Measurements from ENCODE around the gene MYO5A. TPM values are rescaled to one million over a fixed set of nuclear protein-coding genes. Genes with fewer than 3 reads are reported as not detected.

MYO5A gene
- total and polyA plus RNA-seq, 10 of the 15 experiments (the other 5 are each of a cell fraction or from before 2014, with no cell fraction given) = 4.2 to 42.9 (median 31.1) TPM

DNA sequence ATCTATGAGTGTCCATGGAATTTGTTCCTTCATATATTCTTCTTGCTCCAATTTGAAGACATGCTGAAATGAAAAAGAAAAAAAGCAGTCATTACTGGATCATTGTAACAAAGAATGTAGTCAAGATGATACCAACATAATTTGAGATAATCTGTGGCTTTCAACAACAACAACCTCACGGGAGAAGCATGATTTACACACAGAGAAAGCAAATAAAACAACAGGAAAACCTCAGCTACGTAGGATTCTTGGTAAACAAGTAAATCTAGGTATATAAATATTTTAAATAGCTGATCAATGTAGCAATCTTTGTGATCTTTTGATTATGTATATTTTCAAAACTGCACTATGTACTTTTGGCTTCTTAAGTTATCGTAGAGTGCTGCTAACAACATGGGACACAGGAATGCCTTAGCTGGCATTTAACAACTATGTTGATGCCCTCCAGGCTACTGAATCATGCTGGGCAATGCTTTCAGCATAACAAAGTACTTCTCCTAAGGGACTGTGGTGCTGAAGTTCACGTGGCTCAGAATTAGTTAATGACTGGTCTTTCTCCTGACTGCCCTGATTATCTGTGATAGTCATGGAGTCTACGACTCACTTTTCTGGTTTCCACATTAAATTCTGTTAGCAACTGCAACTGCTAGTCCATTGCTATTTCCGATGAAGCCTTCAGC is 136.5 kb downstream of the MYO5A start:
- H3K9me3 ChIP-seq (replicated peaks; ENCODE audit: control insufficient read depth, insufficient read depth, low read length) = no peaks in the 10 kb centered on the region
- H3K27ac ChIP-seq (ENCODE audit: control insufficient read depth, insufficient read depth) = no peak overlapping the region
- POLR2A ChIA-PET = interaction anchor here (0.6 kb wide), 1 partner anchor 183 kb away, joined by 3 read pairs; no protein-coding TSS in a partner anchor
- SMC1A ChIA-PET (ENCODE audit: uncharacterized antibody, unreplicated experiment) = interaction anchor here (0.6 to 2.2 kb wide), 3 partner anchors 9 to 170 kb away, joined by 4 to 6 read pairs (median 5); no protein-coding TSS in a partner anchor
- no peak for DNase-seq (ENCODE audit: low read depth, low spot score)
- no peak overlapping the region for H2AFZ ChIP-seq (ENCODE audit: control insufficient read depth, low read depth, low read length)
- 89% methylated on average over 6 of the region's 6 CpGs for WGBS (ENCODE audit: insufficient coverage, insufficient replicate concordance, low lambda C conversion rate, missing lambda C conversion rate)
- no peak overlapping the region for H3K4me2 ChIP-seq (ENCODE audit: control insufficient read depth, insufficient read depth)
- no TSS peak for BruUV-seq (replicated peaks)
- H3K4me1 ChIP-seq (ENCODE audit: control insufficient read depth, insufficient read depth, low read length) = peaks cover 7% of the 10 kb centered on the region
- no peaks in the 10 kb centered on the region for H4K20me1 ChIP-seq (ENCODE audit: control insufficient read depth, insufficient read depth)
- RAD21 ChIA-PET (ENCODE audit: unreplicated experiment) = no interaction called here
- intact Hi-C loops (cut with micrococcal nuclease; ENCODE audit: unreplicated experiment) = no loop called here
- in situ Hi-C loops (cut with MboI) = no loop called here
- no peaks in the 10 kb centered on the region for H3K79me2 ChIP-seq (ENCODE audit: control insufficient read depth, insufficient read depth, low read length)
- peaks cover under 1 to 3% of the 10 kb centered on the region in 2 experiments; a peak in 2 of 4 replicates for H3K36me3 ChIP-seq (ENCODE audit: control insufficient read depth in 2 of 2, insufficient read depth in 2 of 2, low read length in 1 of 2)
- H3K27me3 ChIP-seq (replicated peaks in 1 of 2; ENCODE audit: control insufficient read depth in 2 of 2, insufficient read depth in 2 of 2, low read length in 1 of 2) = no peaks in the 10 kb centered on the region
- CTCF ChIA-PET = interaction anchor here (1.7 to 2.2 kb wide), 2 partner anchors 10 to 16 kb away, joined by 4 read pairs; no protein-coding TSS in a partner anchor
- TF ChIP-seq MYC (IDR thresholded peaks at IDR 0.05; ENCODE audit: insufficient read depth, insufficient read length, insufficient replicate concordance, low read length, severe bottlenecking) = no peak
- TF ChIP-seq SMARCA5 (IDR thresholded peaks at IDR 0.05) = no peak
- TF ChIP-seq, protein P1, sequence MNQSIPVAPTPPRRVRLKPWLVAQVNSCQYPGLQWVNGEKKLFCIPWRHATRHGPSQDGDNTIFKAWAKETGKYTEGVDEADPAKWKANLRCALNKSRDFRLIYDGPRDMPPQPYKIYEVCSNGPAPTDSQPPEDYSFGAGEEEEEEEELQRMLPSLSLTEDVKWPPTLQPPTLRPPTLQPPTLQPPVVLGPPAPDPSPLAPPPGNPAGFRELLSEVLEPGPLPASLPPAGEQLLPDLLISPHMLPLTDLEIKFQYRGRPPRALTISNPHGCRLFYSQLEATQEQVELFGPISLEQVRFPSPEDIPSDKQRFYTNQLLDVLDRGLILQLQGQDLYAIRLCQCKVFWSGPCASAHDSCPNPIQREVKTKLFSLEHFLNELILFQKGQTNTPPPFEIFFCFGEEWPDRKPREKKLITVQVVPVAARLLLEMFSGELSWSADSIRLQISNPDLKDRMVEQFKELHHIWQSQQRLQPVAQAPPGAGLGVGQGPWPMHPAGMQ (IDR thresholded peaks at IDR 0.05; ENCODE audit: borderline replicate concordance) = no peak
- TF ChIP-seq BCL11A (IDR thresholded peaks at IDR 0.05; ENCODE audit: low read depth, low read length) = no peak
- no peak for TF ChIP-seq KDM1A (IDR thresholded peaks at IDR 0.05; ENCODE audit: borderline replicate concordance)
- TF ChIP-seq, protein P2, sequence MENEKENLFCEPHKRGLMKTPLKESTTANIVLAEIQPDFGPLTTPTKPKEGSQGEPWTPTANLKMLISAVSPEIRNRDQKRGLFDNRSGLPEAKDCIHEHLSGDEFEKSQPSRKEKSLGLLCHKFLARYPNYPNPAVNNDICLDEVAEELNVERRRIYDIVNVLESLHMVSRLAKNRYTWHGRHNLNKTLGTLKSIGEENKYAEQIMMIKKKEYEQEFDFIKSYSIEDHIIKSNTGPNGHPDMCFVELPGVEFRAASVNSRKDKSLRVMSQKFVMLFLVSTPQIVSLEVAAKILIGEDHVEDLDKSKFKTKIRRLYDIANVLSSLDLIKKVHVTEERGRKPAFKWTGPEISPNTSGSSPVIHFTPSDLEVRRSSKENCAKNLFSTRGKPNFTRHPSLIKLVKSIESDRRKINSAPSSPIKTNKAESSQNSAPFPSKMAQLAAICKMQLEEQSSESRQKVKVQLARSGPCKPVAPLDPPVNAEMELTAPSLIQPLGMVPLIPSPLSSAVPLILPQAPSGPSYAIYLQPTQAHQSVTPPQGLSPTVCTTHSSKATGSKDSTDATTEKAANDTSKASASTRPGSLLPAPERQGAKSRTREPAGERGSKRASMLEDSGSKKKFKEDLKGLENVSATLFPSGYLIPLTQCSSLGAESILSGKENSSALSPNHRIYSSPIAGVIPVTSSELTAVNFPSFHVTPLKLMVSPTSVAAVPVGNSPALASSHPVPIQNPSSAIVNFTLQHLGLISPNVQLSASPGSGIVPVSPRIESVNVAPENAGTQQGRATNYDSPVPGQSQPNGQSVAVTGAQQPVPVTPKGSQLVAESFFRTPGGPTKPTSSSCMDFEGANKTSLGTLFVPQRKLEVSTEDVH (IDR thresholded peaks at IDR 0.05; ENCODE audit: low read depth, partially characterized antibody) = no peak
- TF ChIP-seq CBX3 (IDR thresholded peaks at IDR 0.05; ENCODE audit: borderline replicate concordance, low read depth) = no peak
- TF ChIP-seq ZNF384 (IDR thresholded peaks at IDR 0.05; ENCODE audit: borderline replicate concordance, low read depth, low read length) = no peak
- TF ChIP-seq, protein P3, sequence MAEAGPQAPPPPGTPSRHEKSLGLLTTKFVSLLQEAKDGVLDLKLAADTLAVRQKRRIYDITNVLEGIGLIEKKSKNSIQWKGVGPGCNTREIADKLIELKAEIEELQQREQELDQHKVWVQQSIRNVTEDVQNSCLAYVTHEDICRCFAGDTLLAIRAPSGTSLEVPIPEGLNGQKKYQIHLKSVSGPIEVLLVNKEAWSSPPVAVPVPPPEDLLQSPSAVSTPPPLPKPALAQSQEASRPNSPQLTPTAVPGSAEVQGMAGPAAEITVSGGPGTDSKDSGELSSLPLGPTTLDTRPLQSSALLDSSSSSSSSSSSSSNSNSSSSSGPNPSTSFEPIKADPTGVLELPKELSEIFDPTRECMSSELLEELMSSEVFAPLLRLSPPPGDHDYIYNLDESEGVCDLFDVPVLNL (IDR thresholded peaks at IDR 0.05; ENCODE audit: low read depth, low read length) = no peak
- TF ChIP-seq HDGF (IDR thresholded peaks at IDR 0.05) = no peak
- FAIRE-seq = no peak
- no peak overlapping the region for H3K9ac ChIP-seq (ENCODE audit: control insufficient read depth, insufficient read depth, low read length)
- no peak for ATAC-seq
- no peak overlapping the region for H3K4me3 ChIP-seq
